ENCODE measurements around the gene ZNF320.
"Not testable (repeated sequence)": the region's sequence is repeated elsewhere in the genome, so short reads cannot be mapped to it uniquely, and the experiment has no call there.

Gene ZNF320

DNA sequence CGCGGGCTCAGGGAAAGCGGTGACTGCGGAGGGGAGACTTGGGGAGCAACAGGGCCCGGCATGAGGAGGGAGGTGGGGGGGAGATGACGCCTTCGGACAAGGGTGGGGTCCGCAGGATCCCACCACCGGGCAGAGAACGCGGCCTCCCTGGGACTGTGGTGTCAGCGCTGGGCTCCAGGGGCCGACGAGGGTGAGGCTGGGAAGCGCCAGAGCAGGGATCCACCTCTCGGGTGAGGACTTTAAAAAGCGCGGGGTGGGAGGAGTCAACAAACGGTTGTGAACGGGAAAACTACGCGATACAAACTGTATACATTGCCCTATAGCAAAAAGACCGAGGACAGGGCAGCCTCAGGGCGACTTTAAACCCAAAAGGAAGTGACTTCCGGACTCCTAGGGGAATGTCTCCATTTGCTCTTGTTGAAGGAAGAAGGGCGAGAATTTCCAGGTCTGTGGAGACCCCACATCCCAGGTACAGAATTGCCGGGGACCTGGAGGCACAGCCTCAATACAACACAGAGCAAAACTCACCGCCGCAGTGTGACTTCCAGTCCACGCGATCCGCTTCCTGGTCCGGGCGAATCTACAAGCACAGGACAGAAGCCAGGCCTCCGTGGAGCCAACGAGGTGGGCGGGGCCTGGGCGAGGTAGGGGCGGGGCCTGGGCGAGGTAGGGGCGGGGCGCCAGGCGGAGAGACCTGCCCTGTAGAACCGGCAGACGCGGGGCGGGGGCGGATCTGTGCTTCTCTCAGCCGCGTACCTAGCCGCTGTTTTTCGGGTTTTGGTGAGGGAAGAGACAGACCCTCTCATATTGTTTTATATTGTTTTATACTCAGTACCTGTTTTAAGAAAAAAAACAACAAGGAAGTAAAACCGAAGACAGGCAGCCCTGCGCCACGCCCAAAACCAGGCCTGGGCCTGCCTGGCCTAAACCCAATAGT, 25.7 kb upstream of the ZNF320 start, which contains the start of gene ZNF888:
TSS of gene ZNF888 (minus strand) at position 588 of the 937 bp plus-strand sequence. CDS start 5,555 bp downstream, outside the sequence.
- DNase-seq (ENCODE audit: low read depth in 2 of 2), result peak; percentile 35 to 49

DNA sequence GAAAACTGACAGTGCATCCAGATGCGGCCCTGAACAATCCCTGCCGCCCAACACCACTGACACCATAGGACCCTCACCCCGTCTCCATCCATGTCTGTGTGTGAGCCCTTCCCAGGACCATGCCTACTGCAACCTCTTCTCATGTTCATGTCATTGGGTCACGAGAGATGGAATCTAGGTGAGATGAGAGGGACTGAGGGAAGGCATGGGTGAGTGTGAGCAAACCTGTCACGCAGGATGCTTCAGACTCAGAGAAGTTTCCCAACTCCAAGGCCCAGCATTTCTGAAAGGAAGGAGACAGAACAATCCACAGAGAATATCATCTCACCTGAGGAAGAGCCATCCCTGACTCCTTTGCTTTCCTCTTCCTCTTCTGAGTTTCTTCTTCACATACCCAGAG, 20.1 kb upstream of the ZNF320 start:
- no peak for DNase-seq (ENCODE audit: low read depth in 2 of 2)

DNA sequence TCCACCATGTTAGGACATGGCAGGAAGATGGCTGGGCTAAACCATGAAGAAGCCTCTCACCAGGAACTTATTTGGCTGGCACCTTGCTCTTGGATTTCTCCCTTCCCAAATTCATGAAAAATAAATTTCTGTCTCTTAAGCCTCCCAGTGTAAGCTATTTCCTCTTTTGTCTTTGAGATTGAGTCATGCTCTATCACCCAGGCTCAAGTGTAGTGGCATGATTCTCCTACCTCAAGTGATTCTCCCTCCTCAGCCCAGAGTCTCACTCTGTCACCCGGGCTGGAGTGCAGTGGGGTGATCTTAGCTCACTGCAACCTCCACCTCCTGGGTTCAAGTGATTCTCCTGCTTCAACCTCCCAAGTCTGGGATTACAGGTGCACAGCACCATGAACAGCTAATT, 13.2 kb upstream of the ZNF320 start:
- DNase-seq (ENCODE audit: low read depth in 2 of 2), result no peak

DNA sequence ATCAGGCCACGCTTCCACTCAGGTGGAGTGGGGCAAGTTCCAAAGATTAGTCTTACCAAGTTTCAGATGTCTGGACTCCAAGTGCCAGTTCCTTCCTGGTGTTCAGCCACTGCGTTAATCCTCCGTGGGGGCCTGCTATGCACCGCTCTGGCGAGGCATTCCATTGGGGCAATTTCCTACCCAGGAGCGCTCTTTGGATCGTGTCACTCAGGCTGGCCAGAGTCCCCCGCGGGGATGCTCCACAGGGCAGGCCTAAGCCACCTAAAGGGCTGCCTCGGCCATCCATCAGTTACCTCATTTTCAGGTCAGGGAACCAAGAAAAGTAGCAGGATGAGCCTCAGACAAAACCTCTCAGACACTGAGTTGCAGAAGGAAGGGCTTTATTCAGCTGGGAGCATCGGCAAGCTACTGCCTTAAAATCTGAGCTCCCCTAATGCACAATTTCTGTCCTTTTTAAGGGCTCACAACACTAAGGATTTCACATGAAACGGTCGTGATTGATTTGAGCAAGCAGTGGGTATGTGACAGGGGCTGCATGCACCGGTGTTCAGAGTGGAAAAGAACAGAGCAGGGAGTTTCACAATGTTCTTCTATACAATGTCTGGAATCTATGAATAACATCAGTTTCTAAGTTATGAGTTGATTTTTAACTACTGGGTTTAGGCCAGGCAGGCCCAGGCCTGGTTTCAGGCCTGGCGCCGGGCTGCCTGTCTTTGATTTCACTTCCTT, 6.8 kb upstream of the ZNF320 start:
- DNase-seq (ENCODE audit: low read depth in 2 of 2), result not testable (repeated sequence)

DNA sequence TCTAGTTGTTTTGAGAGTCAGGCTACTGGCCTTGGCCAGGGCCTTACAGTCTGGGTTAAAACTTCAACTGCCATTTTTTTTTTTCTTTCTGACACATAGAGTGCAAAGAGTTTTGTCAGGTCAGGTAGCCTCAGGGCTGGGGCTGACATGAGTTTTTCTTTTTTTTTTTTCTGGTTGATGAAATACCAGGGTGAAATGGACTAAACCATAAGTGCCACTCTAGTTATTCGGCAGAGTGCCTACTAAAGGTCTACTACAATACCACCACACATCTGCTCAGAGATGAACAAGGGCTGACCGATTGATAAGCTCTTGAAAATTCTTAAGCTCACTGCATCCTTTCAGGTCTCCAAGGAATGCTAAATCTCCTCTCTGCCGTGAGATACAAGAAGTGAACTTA, 4.4 kb upstream of the ZNF320 start:
- DNase-seq (ENCODE audit: low read depth in 2 of 2), result no peak

DNA sequence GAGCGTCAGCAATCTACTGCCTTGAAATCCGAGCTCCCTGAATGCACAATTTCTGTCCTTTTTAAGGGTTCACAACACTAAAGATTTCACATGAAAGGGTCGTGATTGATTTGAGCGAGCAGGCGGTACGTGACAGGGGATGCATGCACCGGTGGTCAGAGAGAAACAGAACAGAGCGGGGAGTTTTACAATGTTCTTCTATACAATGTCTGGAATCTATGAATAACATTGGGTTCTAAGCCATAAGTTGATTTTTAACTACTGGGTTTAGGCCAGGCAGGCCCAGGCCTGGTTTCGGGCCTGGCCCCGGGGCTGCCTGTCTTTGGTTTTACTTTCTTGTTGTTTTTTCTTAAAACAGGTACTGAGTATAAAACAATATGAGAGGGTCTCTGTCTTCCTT, 1.2 kb upstream of the ZNF320 start:
- not testable (repeated sequence) for DNase-seq (ENCODE audit: low read depth in 2 of 2)

DNA sequence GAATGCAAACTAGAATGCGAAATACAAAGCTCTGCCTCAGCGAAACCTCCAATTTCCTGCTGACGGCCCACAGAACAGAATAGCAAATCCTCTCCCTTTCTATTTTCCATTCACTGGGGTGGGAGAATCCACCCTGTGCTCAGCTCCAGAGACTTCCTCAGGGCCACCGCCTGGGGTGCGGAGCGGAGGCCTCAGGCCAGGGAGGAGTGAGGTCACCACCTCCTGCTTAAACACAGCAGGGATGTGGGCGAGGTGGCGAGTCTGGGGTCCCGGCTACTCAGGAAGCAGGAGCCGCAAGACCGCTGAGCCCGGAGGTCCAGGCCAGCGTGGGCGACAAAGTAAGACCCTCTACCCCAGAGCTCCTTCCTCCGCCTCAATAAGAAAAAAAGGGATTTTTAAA, 666 bp upstream of the ZNF320 start:
- DNase-seq (ENCODE audit: low read depth in 2 of 2), result no peak

DNA sequence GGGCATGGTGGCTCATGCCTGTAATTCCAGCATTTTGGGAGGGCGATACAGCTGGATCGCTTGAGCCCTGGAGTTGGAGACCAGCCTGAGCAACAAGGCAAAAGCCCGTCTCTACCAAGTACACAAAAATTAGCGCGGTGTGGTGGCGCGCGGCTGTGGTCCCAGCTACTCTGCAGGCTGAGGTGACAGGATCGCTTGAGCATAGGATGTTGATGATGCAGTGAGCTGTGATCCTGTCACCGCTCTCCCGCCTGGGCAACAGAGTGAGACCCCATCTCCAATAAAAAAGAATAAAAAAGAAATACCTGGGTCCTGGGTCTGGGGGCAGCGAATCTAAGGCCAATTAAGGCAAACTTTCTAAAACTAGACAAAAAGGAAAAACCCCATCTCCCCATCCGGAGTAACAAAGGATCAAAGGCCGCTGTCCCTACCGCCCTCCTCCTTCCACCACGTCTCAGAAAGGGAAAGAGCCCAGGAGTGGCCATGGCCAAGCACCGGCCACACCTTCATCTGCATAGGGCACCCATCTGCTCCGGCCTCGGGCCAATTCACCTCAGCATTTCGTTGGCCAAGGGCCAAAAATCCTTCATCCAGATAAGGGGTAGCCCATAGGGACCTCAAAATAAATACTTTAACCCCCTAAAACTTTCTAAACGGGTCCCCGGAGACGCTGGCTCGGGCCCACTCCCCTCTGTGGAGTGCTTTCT, 851 bp downstream of the ZNF320 start:
- DNase-seq (ENCODE audit: low read depth in 2 of 2), result no peak

DNA sequence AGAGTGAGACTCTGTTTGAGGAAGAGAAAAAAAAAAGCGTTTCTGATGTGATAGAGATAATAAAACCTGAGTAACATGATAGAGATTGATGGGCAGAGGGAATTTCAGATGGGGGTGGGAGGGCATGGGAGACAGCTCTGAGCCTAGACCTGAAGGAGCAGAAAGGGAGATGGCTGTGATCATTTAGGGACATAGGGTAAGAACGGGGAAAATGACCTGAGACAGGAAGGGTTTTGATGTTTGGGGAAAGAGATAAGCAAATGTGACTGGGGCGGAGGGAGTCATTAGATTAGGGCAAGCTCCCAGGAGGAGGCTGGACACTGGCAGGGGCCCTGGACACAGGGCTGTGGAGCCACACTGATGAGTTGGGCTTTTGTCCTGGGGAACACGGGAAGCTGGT, 6.1 kb downstream of the ZNF320 start:
- no peak for DNase-seq (ENCODE audit: low read depth in 2 of 2)

DNA sequence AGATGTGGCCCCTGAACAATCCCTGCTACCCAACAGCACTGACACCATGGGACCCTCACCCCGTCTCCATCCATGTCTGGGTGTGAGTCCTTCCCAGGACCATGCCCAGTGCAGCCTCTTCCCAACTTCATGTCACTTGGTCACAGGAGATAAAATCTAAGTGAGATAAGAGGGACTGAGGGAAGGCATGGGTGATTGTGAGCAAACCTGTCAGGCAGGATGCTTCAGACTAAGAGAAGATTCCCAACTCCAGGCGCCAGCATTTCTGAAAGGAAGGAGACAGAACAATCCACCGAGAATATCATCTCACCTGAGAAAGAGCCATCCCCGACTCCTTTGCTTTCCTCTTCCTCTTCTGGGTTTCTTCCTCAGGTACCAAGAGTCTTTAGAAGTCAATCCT, 7.5 kb downstream of the ZNF320 start:
- no peak for DNase-seq (ENCODE audit: low read depth in 2 of 2)

DNA sequence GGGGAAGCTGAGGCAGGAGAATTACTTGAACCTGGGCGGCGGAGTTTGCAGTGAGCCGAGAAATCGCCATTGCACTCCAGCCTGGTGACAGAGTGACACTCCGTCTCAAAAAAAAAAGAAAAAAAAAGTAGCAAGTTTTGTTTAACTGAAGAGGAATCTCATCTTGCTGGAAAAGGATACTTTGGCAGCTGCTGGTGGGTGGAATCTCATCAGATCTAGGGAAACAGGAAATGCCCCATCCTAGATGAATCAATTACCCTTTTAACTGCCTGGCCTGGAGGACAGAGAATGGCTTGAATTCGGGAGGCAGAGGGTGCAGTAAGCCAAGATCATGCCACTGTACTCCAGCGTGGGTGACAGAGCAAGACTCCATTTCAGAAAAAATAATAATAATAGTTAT, 8.4 kb downstream of the ZNF320 start:
- no peak for DNase-seq (ENCODE audit: low read depth in 2 of 2)

DNA sequence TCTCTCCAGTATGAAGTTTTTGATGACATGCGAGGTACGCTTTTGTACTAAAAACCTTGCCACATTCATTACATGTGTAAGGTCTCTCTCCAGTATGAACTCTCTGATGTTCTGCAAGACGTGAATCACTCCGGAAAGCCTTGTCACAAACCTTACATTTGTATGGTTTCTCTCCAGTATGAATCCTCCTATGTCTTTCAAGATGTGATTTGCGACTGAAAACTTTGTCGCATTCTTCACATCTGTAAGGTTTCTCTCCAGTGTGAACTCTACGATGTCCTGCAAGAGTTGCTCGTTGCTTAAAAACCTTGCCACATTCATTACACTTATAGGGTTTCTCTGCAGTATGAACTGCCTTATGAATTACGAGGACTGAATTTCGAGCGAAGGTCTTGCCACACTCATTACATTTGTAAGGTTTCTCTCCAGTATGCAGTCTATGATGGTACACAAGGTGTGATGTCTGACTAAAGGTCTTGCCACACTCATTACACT, 16.5 kb downstream of the ZNF320 start:
- no peak for DNase-seq (ENCODE audit: low read depth in 2 of 2)

DNA sequence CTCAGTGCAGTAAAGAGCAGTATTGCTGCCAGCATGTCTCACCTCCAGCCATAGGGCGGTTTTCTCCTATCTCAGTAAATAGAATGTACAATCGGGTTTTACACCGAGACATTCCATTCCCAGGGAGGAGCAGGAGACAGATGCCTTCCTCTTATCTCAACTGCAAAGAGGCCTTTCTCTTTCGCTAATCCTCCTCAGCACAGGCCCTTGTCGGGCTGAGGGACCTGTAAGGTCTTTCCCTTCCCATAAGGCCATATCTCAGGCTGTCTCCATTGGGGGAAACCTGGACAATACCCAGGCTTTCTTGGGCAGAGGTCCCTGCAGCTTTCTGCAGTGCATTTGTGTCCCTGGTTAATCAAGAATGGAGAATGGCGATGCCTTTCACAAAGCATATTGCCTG, 24.4 kb downstream of the ZNF320 start:
- not testable (repeated sequence) for DNase-seq (ENCODE audit: low read depth in 2 of 2)

DNA sequence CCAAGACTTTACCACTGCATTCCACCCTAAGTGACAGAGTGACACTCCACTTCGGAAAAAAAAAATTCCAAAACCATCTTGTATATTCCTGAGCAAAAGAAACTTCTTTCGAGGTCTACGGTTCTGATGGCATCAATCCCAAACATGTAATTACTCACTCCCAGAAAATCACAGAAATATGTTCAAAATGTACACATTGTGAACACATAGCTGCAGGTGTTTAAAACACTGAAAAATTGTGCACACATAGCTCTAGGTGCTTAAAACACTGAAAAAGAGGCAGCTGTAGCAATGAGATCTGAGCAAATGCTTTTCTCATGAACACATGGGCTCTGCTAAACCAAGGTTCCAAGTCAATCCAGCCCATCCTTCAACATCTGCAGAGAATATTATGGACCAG, 26.0 kb downstream of the ZNF320 start:
- DNase-seq (ENCODE audit: low read depth in 2 of 2), result no peak

DNA sequence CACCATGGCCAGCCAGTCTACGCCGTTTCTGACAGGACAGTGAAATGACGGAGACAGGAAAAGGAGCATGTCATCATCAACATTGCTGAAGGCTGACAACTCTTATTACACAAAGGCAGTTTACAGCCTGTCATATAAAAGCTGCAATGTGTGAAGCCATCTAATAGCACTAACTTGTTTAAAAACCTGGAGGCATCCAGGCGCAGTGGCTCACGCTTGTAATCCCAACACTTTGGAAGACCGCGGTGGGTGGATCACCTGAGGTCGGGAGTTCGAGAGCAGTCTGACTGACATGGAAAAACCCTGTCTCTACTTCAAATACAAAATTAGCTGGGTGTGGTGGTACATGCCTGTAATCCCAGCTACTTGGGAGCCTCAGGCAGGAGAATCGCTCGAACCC, 29.4 kb downstream of the ZNF320 start:
- DNase-seq (ENCODE audit: low read depth in 2 of 2), result not testable (repeated sequence)

DNA sequence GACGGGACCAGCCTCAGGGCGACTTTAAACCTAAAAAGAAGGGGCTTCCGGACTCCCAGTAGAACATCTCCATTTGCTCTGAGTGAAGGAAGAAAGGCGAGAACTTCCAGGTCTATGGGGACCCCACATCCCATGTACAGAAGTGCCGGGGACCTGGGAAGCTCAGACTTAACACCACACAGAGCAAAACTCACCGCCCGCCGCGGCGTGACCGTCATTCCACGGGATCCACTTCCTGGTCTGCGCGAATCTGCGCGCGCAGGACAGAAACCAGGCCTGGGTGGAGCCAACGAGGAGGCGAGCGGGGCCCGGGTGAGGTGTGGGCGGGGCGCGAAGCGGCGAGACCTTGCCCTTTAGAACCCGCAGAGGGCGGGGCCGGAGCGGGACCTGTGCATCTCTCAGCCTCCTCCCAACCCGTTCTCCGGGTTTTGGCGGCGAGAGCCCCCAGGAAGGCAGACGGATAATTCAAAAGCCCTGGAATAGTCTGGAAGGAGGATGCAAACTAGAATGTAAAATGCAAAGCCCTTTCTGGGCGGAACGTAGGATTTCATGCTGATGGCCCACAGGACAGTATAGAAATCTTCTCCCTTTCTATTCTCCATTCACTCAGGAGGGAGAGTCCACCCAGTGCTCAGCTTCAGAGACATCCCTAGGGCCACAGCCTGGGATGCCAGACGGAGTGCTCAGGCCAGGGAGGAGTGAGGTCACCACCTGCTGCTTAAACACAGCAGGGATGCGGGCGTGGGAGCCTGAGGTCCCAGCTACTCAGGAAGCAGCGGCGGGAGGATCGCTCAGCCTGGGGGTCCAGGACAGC, 39.9 kb downstream of the ZNF320 start, which contains the start of gene ZNF468:
TSS of gene ZNF468 (minus strand) at position 242 of the 814 bp plus-strand sequence. CDS start 3,347 bp downstream, outside the sequence.
- peak; percentile 15 for DNase-seq (ENCODE audit: low read depth in 2 of 2)

DNA sequence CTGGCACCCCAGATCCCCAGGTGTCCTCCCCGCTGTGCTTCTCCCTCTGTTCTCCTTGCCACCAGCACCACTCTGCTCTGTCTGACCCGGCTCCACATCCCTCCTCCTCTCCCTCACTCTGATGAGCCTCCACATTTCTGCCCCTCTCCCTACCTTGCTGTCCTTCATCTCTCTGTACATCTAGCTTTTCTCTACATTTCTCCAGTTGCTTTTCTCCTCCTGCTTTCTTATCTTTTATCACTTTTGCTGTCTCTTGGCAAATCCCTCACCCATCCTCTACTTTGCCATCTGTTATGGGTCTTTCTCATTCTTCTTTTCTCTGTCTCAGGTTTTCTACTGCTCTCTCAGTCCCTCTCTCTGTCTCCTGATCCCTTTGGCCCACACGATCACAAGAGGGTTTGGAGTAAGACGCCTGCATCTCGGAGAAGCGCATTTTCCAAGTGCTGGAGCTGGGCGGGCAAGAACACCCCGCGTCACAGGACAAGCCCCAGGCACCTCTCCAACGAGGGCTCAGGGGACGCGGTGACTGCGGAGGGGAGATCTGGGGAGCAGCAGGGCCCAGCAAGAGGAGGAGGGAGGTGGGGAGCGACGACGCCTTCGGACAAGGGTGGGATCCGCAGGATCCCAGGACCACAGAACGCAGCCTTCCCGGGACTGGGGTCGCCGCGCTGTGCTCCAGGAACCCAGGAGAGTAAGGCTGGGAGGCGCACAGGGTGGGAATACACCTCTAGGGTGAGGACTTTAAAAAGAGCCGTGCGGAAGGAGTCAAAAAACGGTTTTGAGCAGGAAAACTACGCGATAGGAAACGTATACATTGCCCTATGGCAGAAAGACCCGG, 40.7 kb downstream of the ZNF320 start:
- not testable (repeated sequence) for DNase-seq (ENCODE audit: low read depth in 2 of 2)

Measured in fibroblast of skin of left biceps (primary cell).